Stimulated activated naive B cell treated with anti-CD40 and anti-IgM and Interleukin-4, amounts not matched to agents 10 μg/mL and 1 μg/mL and 100 μg/mL, for 72 hours (primary cell): ENCODE measurements around the gene HEBP1.

Source experiments
- ATAC-seq, 2 donors: fragments of 150-1000 bp; cut with Tn5 transposase; replicated peaks; 2 replicates each; pipeline ENCODE4 v1.10.0; 2021; ENCODE audit warnings: moderate library complexity in 1 of 2
- DNase-seq: peaks from one replicate; pipeline ENCODE4 v3.0.0; 2021
- H3K27ac Mint-ChIP-seq: one replicate; pipeline ENCODE4 v1.8.0; 2022; ENCODE audit warnings: mild to moderate bottlenecking, mixed read lengths
- H3K27me3 Mint-ChIP-seq, 2 donors: one replicate each; pipeline ENCODE4 v1.8.0; 2022; ENCODE audit warnings: mixed read lengths in 2 of 2
- H3K36me3 Mint-ChIP-seq, 2 donors: one replicate each; pipeline ENCODE4 v1.8.0; 2022; ENCODE audit warnings: mixed read lengths in 2 of 2, mild to moderate bottlenecking in 1 of 2
- H3K4me1 Mint-ChIP-seq, 2 donors: one replicate each; pipeline ENCODE4 v1.8.0; 2022; ENCODE audit warnings: mixed read lengths in 2 of 2, mild to moderate bottlenecking in 1 of 2
- H3K4me3 Mint-ChIP-seq, 2 donors: one replicate each; pipeline ENCODE4 v1.8.0; 2022; ENCODE audit warnings: mild to moderate bottlenecking in 2 of 2, mixed read lengths in 2 of 2, moderate library complexity in 1 of 2
- H3K9me3 Mint-ChIP-seq, 2 donors: one replicate each; pipeline ENCODE4 v1.8.0; 2022; ENCODE audit warnings: mixed read lengths in 2 of 2, mild to moderate bottlenecking in 1 of 2

Gene HEBP1

DNA sequence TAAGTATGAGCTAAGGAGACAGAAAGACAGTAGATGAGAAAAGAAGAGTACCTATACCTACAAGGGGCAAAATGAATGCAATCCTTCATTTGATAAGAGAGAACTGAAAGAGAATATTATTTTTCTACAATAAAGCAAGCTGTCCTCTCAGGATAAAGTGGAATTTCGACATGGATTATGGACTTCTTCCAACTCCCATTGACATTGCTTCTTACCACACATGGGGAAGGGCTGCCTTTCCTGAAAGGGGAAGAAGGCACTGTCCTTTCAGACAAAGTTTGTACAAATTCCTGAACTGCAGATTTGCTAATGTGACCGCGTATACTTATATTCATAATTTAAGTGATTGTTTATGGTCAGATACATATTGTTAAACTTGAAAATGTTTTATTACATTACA is 4.3 kb upstream of the HEBP1 start:
- ATAC-seq: no peak
- Mint-ChIP-seq H3K4me1 (peaks cover 12 to 24% of the 10 kb centered on the region in 2 donors), H3K36me3 (no peaks in the 10 kb centered on the region), H3K27me3 (peaks cover 0 to 12% of the 10 kb centered on the region in 2 donors), H3K27ac (no peak overlapping the region), H3K9me3 (no peaks in the 10 kb centered on the region), H3K4me3 (no peak overlapping the region)
- DNase-seq: no peak

DNA sequence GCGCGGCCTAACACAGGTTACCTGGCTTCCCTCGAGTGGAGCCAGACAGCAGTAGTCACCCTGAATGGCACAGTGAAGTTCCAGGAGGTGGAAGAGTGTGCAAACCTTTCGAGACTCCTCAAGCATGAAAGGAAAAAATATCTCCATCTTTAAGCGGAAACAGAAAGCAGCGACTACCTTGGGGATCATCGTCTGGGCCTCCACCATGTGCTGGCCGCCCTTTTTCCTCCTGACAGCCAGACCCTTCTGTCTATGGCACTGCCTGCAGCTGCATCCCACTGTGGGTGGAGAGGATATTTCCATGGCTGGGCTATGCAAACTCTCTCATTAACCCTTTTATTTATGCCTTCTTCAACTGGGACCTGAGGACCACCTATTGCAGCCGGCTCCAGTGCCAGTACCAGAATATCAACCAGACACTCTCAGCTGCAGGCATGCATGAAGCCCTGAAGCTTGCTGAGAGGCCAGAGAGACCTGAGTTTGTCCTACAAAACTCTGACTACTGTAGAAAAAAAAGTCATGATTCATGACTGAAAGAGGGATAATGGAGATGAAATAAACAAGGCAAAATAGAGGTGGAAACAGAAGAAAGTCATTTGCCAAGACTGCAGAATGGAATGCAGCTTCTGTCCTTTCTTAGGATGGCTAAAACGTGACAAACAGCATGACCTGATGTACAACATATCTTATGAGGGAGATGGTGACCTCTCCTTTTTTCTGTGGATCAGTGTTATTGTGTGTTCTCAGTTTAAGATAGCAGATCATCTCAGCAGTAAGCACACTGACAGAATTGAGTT is 2.4 kb upstream of the HEBP1 start:
- Mint-ChIP-seq H3K27ac (no peak overlapping the region), H3K9me3 (no peaks in the 10 kb centered on the region), H3K36me3 (no peaks in the 10 kb centered on the region), H3K27me3 (peaks cover 0 to 12% of the 10 kb centered on the region in 2 donors), H3K4me3 (peak overlapping the region; percentile 81 to 93), H3K4me1 (peaks cover 18 to 40% of the 10 kb centered on the region in 2 donors)
- ATAC-seq (no peak), DNase-seq (no peak)

DNA sequence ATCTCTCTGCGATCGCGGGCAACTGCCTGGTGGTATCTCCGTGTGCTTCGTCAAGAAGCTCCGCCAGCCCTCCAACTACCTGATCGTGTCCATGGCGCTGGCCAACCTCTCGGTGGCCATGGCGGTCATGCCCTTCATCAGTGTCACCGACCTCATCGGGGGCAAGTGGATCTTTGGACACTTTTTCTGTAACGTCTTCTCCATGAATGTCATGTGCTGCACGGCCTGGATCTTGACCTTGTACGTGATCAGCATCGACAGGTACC is 1.6 kb upstream of the HEBP1 start:
- ATAC-seq: no peak
- Mint-ChIP-seq H3K9me3 (no peaks in the 10 kb centered on the region), H3K27ac (no peak overlapping the region), H3K4me1 (peaks cover 24 to 46% of the 10 kb centered on the region in 2 donors), H3K27me3 (peaks cover 0 to 12% of the 10 kb centered on the region in 2 donors), H3K36me3 (no peaks in the 10 kb centered on the region), H3K4me3 (peak overlapping the region; percentile 81 to 93)
- DNase-seq: no peak

DNA sequence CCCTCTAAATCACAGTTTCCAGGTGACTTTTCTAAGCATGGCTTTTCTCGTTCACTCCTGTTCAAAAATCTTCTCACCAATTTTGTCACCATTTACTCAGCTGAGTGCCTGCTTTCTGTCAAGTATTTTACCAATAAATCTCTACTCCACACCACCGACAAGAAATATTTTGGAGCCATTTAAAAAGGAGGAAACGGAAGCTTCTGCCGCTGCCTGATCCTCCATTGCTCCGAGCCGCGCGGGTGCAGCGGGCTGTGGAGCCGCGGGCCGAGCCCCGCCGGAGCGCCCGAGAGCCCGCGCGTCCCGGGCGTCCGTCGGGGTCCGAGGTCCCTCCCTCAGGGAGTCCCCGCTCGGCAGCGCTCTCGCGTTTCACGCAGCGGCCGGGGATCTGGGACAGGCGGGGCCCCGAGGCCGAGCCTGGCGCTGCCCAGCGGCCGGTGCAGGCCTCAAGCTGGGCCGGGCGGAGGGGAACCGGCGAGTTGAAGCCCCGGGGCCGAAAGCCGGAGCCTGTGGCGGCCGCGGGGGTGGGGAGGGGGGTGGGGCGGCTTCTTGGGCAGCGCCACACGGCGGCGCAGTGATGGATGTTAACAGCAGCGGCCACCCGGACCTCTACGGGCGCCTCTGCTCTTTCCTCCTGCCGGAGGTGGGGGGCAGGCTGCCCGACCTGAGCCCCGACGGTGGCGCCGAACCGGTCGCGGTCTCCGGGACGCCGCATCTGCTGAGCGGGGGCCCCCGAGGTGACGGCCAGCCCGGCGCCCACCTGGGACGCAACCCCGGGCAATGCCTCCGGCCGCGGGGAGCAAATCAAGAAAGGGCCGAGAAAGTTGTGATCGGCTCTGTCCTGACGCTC is 1.1 kb upstream of the HEBP1 start:
- Mint-ChIP-seq H3K27me3 (peaks cover 0 to 12% of the 10 kb centered on the region in 2 donors), H3K9me3 (no peaks in the 10 kb centered on the region), H3K4me3 (peak overlapping the region; percentile 91 to 93), H3K27ac (peak overlapping the region; percentile 88), H3K4me1 (peaks cover 24 to 46% of the 10 kb centered on the region in 2 donors), H3K36me3 (no peaks in the 10 kb centered on the region)
- ATAC-seq (peak; percentile 21 to 39), DNase-seq (peak; percentile 15)

DNA sequence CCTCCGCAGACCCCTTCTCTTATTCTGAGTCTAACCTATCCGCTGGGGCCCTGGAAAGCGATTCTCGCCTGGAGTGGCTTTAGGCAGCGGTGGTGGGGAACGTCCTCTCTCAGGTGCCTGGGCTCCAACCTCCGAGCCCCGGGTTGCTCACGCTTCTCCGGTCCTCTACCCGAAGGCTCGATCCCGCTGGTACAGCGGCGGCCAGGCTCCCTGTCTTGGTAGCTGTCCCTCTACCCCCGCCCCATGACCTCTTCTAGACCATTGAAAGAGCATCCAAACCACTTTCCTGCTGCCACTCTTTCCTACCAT is 505 bp upstream of the HEBP1 start:
- Mint-ChIP-seq H3K9me3 (no peaks in the 10 kb centered on the region), H3K4me3 (peak overlapping the region; percentile 91 to 93), H3K27ac (peak overlapping the region; percentile 88), H3K27me3 (peaks cover 0 to 12% of the 10 kb centered on the region in 2 donors), H3K4me1 (peaks cover 24 to 46% of the 10 kb centered on the region in 2 donors), H3K36me3 (no peaks in the 10 kb centered on the region)
- no peak for DNase-seq
- peak; percentile 41 to 51 for ATAC-seq

DNA sequence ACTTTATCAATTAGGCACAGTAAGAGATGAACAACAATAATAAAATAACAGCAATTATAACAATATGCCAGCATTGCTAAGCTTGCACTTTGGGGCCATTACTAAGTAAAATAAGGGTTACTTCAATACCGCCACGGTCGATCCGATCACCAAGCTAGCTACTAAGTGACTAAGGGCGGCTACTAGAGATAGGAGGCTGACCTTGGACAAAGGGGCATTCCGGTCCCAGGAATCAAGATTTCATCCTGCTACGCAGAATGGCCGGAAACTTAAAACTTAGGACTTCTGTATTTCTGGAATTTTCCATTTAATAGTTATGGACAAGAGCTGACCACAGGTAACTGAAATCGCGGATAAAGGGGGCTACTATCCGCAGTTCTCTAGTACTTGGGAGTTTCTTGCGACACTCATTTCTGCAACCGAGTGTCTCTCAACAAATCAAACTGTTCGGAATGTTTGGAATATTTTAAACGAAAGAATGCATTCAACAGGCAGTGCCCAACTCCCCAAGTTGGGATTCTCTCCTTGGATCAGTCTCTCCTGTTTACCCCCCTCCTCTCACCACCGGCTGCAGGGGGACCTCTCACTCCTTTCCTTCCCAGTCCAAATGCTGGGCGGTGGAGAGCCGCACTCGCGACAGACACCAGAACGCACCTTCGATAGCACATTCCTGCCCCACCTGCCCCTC is 650 bp downstream of the HEBP1 start:
- Mint-ChIP-seq H3K27me3 (peaks cover 0 to 12% of the 10 kb centered on the region in 2 donors), H3K9me3 (no peaks in the 10 kb centered on the region), H3K4me1 (peaks cover 24 to 46% of the 10 kb centered on the region in 2 donors), H3K4me3 (peak overlapping the region; percentile 91 to 93), H3K36me3 (no peaks in the 10 kb centered on the region), H3K27ac (peak overlapping the region; percentile 83)
- ATAC-seq: no peak
- DNase-seq: no peak

DNA sequence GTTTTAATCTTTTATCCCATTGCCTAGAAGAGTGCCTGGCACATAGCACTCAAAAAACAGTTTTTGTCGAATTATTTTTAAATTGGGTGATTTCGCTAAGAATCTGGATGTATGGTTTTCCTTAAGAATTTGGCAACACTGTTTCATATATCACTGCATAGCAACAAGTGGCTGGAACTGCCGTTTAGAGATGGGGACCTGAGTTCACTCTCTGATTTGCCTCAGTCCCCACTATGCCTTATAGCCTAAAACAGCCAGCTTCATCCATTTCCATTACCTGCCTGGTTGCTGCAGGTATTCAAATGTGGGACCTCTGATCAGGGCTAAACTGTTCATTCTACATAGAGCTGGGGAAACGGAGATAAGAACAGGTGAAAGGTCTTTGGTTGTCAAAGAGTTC is 1.8 kb downstream of the HEBP1 start:
- Mint-ChIP-seq H3K36me3 (peaks cover 3 to 4% of the 10 kb centered on the region in 2 donors), H3K9me3 (peaks cover 2 to 3% of the 10 kb centered on the region in 2 donors), H3K4me1 (peaks cover 25 to 48% of the 10 kb centered on the region in 2 donors), H3K27me3 (peaks cover 0 to 12% of the 10 kb centered on the region in 2 donors), H3K27ac (no peak overlapping the region), H3K4me3 (no peak overlapping the region)
- DNase-seq: no peak
- no peak for ATAC-seq

DNA sequence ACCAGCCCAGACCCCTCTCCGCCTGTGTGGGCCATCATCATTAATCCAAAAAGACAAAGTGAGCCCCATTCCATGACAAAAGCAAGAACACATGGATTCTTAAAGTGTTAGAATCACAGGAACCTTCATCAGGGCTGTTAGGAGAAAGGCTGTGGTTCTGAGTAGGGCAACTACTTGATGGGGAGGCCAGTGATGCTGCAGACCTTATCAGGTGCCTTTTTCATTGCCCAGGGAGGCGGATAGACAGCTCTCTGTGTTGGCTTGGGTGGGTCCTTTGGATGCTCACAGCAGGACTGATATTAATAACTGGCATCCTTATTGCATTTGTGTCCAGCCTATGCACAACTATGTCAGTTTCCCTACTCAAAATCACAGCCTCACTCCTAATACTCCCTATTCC is 2.3 kb downstream of the HEBP1 start:
- Mint-ChIP-seq H3K4me1 (peaks cover 28 to 53% of the 10 kb centered on the region in 2 donors), H3K27ac (no peak overlapping the region), H3K36me3 (peaks cover 3 to 5% of the 10 kb centered on the region in 2 donors), H3K4me3 (no peak overlapping the region), H3K9me3 (peaks cover 2 to 4% of the 10 kb centered on the region in 2 donors), H3K27me3 (peaks cover 0 to 11% of the 10 kb centered on the region in 2 donors)
- no peak for DNase-seq
- ATAC-seq: no peak

DNA sequence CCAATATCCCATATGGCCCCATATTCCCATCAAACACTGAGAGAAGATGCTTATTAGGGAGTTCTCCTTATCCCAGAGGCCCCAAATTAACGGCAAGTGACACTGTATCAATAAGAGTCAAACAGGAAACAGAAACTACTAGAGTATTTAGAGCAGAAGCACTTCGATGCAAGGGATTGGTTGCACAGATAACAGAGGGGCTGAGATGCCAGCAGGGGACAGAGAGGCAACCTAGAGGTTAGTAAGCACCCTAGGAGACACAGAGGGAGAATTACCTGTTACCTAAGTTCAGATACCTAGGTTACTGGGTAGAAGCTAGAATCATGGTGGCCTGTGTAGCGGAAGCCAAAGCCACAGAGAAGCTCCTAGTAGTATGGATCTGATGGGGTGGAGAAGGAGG is 2.9 kb downstream of the HEBP1 start:
- ATAC-seq: no peak
- peaks cover 28 to 52% of the 10 kb centered on the region in 2 donors for H3K4me1 Mint-ChIP-seq
- peaks cover 0 to 5% of the 10 kb centered on the region in 2 donors for H3K27me3 Mint-ChIP-seq
- H3K36me3 Mint-ChIP-seq: peaks cover 3 to 5% of the 10 kb centered on the region in 2 donors
- no peak for DNase-seq
- no peak overlapping the region for H3K4me3 Mint-ChIP-seq
- no peak overlapping the region for H3K27ac Mint-ChIP-seq
- peaks cover 2 to 4% of the 10 kb centered on the region in 2 donors for H3K9me3 Mint-ChIP-seq

DNA sequence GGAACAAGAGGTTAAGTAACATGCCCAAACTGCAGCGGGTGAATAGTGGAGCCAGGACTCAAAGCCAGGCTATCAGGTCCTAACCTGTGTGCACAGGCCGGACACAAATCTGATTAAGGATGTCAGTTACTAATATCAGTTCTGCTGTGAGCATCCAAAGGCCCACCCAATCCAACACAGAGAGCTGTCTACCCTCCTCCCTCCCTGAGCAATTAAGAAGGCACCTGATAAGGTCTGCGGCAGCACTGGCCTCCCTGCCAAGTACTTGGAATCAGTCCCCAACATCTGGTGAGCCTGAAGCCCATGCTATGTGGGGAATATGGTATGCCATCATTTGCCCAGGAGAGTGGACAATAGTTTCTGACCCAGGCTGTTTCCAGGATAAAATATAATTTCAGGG is 3.9 kb downstream of the HEBP1 start:
- ATAC-seq (no peak), DNase-seq (no peak)
- H3K4me1 Mint-ChIP-seq: peaks cover 27 to 53% of the 10 kb centered on the region in 2 donors

DNA sequence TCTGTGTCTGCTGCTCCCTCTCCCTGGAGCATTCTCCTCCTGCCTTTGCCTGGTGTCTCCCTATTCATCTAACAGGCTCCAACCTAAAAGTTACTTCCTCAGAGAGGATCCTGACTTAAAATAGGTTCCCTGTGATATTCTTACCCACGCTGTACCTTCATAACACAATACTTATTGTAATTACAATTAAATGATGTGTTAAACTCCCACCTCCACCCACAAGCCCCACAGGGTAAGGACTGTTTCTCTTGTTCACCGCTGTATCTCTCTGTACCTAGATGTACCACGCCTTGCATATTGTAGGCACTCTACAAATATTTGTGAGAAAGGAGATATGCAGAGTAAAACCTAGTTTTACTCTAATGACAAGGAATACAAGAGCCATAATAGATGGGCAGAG is 5.0 kb downstream of the HEBP1 start:
- no peak overlapping the region for H3K4me3 Mint-ChIP-seq
- DNase-seq (no peak), ATAC-seq (no peak)
- H3K27ac Mint-ChIP-seq: no peak overlapping the region
- H3K27me3 Mint-ChIP-seq: no peaks in the 10 kb centered on the region
- peaks cover 6 to 8% of the 10 kb centered on the region in 2 donors for H3K36me3 Mint-ChIP-seq
- H3K4me1 Mint-ChIP-seq: peaks cover 24 to 50% of the 10 kb centered on the region in 2 donors
- peaks cover 2 to 4% of the 10 kb centered on the region in 2 donors for H3K9me3 Mint-ChIP-seq

More for the DNA sequence above, 3.9 kb downstream of the HEBP1 start:
- H3K27ac Mint-ChIP-seq: no peak overlapping the region
- H3K4me3 Mint-ChIP-seq: no peak overlapping the region
- H3K27me3 Mint-ChIP-seq: no peaks in the 10 kb centered on the region
- peaks cover 3 to 6% of the 10 kb centered on the region in 2 donors for H3K36me3 Mint-ChIP-seq
- H3K9me3 Mint-ChIP-seq: peaks cover 2 to 4% of the 10 kb centered on the region in 2 donors

DNA sequence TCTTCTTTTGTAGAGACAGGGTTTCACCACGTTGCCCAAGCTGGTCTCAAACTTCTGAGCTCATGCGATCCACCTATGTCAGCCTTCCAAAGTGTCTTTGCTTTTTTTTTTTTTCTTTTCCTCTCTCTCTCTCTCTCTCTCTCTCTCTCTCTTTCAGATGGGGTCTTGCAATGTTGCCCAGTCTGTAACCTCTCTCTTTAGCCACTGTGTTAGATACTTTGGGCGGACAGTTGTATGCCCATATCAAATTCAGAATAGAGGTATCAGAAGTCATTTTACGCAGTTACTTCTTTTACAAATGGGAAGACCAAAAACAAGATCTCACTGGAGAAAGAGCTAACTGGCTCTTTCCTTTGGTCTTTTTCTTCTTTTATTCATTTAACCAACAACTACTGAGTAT is 6.7 kb downstream of the HEBP1 start:
- no peak for DNase-seq
- Mint-ChIP-seq H3K27me3 (no peaks in the 10 kb centered on the region), H3K9me3 (peaks cover 2 to 4% of the 10 kb centered on the region in 2 donors), H3K27ac (peak overlapping the region; percentile 1), H3K36me3 (peaks cover 6 to 9% of the 10 kb centered on the region in 2 donors), H3K4me1 (peaks cover 17 to 37% of the 10 kb centered on the region in 2 donors), H3K4me3 (peak overlapping the region; percentile 53 to 70)
- no peak for ATAC-seq

DNA sequence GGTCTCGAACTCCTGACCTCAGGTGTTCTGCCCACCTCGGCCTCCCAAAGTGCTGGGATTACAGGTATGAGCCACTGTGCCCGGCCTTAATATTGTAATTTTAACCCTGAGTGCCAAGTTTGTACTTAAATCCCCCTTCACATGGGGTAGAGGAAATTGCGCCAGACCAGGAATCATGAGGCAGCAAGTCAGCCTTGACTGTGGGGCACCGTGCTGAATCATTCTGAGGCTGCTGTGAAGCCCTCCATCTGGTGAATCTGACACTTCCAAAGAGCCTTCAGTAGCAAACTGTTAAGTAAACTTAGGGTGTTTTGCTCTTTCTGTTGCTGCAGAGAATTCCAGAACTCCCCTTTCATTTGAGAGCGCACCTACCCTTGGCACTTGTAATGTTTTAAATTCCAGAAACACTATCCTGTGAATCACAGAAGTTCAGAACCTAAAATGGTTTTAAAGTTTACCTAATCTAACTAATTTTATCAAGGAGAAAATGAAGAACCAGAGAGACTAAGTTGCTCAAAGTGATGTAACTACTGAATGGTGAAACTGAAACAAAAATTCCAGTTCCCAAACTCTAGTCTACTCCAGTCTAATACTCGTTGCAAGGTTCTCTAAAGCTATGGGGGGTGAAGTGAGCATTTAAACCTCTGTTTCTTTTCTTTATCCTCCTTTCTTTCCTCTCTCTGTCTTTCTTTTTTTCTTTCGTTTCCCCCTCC is 7.5 kb downstream of the HEBP1 start:
- peaks cover 2 to 4% of the 10 kb centered on the region in 2 donors for H3K9me3 Mint-ChIP-seq
- H3K27ac Mint-ChIP-seq: no peak overlapping the region
- peaks cover 6 to 11% of the 10 kb centered on the region in 2 donors for H3K36me3 Mint-ChIP-seq
- peaks cover 15 to 29% of the 10 kb centered on the region in 2 donors for H3K4me1 Mint-ChIP-seq
- DNase-seq (no peak), ATAC-seq (no peak)
- H3K27me3 Mint-ChIP-seq: no peaks in the 10 kb centered on the region
- peak overlapping the region; percentile 19 to 70 for H3K4me3 Mint-ChIP-seq
